ES-I3 (cell line): ENCODE results near the gene ARNT2.
A peak's percentile ranks its signal among the peaks of the same experiment; 100 is the strongest.

Experiments used
- H3K36me3 ChIP-seq: 2 replicates; pipeline ENCODE4 v1.6.1; 2013; ENCODE audit warnings: mild to moderate bottlenecking, low read length, control low read depth, moderate library complexity; ENCODE audit not compliant: insufficient read depth
- H3K4me1 ChIP-seq: 2 replicates; pipeline ENCODE4 v1.6.1; 2013; ENCODE audit warnings: mild to moderate bottlenecking, control low read depth, low read length; ENCODE audit not compliant: insufficient read depth
- H3K9ac ChIP-seq: 2 replicates; pipeline ENCODE4 v1.6.1; 2013; ENCODE audit warnings: low read depth, mild to moderate bottlenecking, low read length, moderate library complexity
- H3K9me3 ChIP-seq: 2 replicates; pipeline ENCODE4 v1.6.1; 2013; ENCODE audit warnings: mild to moderate bottlenecking, low read length, moderate library complexity; ENCODE audit not compliant: control insufficient read depth, insufficient read depth

ARNT2 gene

GRCh38 chr15:80396096-80396495, 8.1 kb upstream of the ARNT2 start:
- Histone ChIP-seq H3K36me3 (no peaks in the 10 kb centered on the region), H3K9me3 (no peaks in the 10 kb centered on the region), H3K9ac (no peak overlapping the region), H3K4me1 (peaks cover 5% of the 10 kb centered on the region; the same call in 1 of the 2 replicates)

- Histone ChIP-seq H3K9me3 (no peaks in the 10 kb centered on the region), H3K9ac (no peak overlapping the region), H3K36me3 (no peaks in the 10 kb centered on the region), H3K4me1 (peaks cover 5% of the 10 kb centered on the region; the same call in 1 of the 2 replicates)
These were observed 4.7 kb upstream of the ARNT2 start for GRCh38 chr15:80399508-80399907.

- H3K9ac ChIP-seq, result no peak overlapping the region
These were observed 2.7 kb upstream of the ARNT2 start for GRCh38 chr15:80401456-80401855.

GRCh38 chr15:80402339-80402738, 1.8 kb upstream of the ARNT2 start:
- no peaks in the 10 kb centered on the region for H3K4me1 ChIP-seq
- H3K9me3 ChIP-seq, result no peaks in the 10 kb centered on the region
- H3K36me3 ChIP-seq, result no peaks in the 10 kb centered on the region; the same call in 1 of the 2 replicates
- no peak overlapping the region for H3K9ac ChIP-seq

More at GRCh38 chr15:80401456-80401855, 2.7 kb upstream of the ARNT2 start:
- no peaks in the 10 kb centered on the region for H3K36me3 ChIP-seq
- H3K4me1 ChIP-seq, result no peaks in the 10 kb centered on the region
- H3K9me3 ChIP-seq, result no peaks in the 10 kb centered on the region

GRCh38 chr15:80403712-80404056, 498 bp upstream of the ARNT2 start:
- Histone ChIP-seq H3K9me3 (no peaks in the 10 kb centered on the region), H3K9ac (peak overlapping the region; percentile 78)

GRCh38 chr15:80404761-80405553, 775 bp downstream of the ARNT2 start:
- Histone ChIP-seq H3K4me1 (no peaks in the 10 kb centered on the region), H3K36me3 (no peaks in the 10 kb centered on the region; the same call in 1 of the 2 replicates), H3K9me3 (no peaks in the 10 kb centered on the region), H3K9ac (peak overlapping the region; percentile 78)

More at GRCh38 chr15:80403712-80404056, 498 bp upstream of the ARNT2 start:
- no peaks in the 10 kb centered on the region; the same call in 1 of the 2 replicates for H3K36me3 ChIP-seq
- no peaks in the 10 kb centered on the region for H3K4me1 ChIP-seq

- H3K36me3 ChIP-seq, result no peaks in the 10 kb centered on the region; the same call in 1 of the 2 replicates
- H3K9me3 ChIP-seq, result no peaks in the 10 kb centered on the region
- H3K9ac ChIP-seq, result peak overlapping the region; percentile 78; the same call in 1 of the 2 replicates
- no peaks in the 10 kb centered on the region for H3K4me1 ChIP-seq
These were observed 1.3 kb downstream of the ARNT2 start for GRCh38 chr15:80405554-80405850.

GRCh38 chr15:80405970-80406369, 1.8 kb downstream of the ARNT2 start:
- Histone ChIP-seq H3K36me3 (no peaks in the 10 kb centered on the region; the same call in 1 of the 2 replicates), H3K9me3 (no peaks in the 10 kb centered on the region), H3K4me1 (no peaks in the 10 kb centered on the region)

GRCh38 chr15:80411788-80412288, 7.7 kb downstream of the ARNT2 start:
- Histone ChIP-seq H3K9ac (no peak overlapping the region), H3K4me1 (no peaks in the 10 kb centered on the region), H3K36me3 (no peaks in the 10 kb centered on the region; the same call in 1 of the 2 replicates), H3K9me3 (no peaks in the 10 kb centered on the region)

More at GRCh38 chr15:80405970-80406369, 1.8 kb downstream of the ARNT2 start:
- no peak overlapping the region for H3K9ac ChIP-seq

- no peaks in the 10 kb centered on the region for H3K9me3 ChIP-seq
- H3K4me1 ChIP-seq, result no peaks in the 10 kb centered on the region
- no peak overlapping the region for H3K9ac ChIP-seq
- no peaks in the 10 kb centered on the region for H3K36me3 ChIP-seq
These were observed 10.6 kb downstream of the ARNT2 start for GRCh38 chr15:80414546-80415357.

GRCh38 chr15:80415358-80415670, 11.1 kb downstream of the ARNT2 start:
- H3K4me1 ChIP-seq, result no peaks in the 10 kb centered on the region
- H3K36me3 ChIP-seq, result no peaks in the 10 kb centered on the region
- no peak overlapping the region for H3K9ac ChIP-seq
- no peaks in the 10 kb centered on the region for H3K9me3 ChIP-seq

- Histone ChIP-seq H3K9ac (no peak overlapping the region), H3K9me3 (no peaks in the 10 kb centered on the region), H3K4me1 (no peaks in the 10 kb centered on the region), H3K36me3 (no peaks in the 10 kb centered on the region)
These were observed 12.5 kb downstream of the ARNT2 start for GRCh38 chr15:80416702-80417101.

- no peak overlapping the region for H3K9ac ChIP-seq
These were observed 14.8 kb downstream of the ARNT2 start for GRCh38 chr15:80418892-80419537.

GRCh38 chr15:80419546-80419945, 15.4 kb downstream of the ARNT2 start:
- Histone ChIP-seq H3K9ac (no peak overlapping the region), H3K36me3 (no peaks in the 10 kb centered on the region), H3K4me1 (no peaks in the 10 kb centered on the region), H3K9me3 (no peaks in the 10 kb centered on the region)

More at GRCh38 chr15:80418892-80419537, 14.8 kb downstream of the ARNT2 start:
- Histone ChIP-seq H3K9me3 (no peaks in the 10 kb centered on the region), H3K36me3 (no peaks in the 10 kb centered on the region), H3K4me1 (no peaks in the 10 kb centered on the region)
